GM19395 (cell line): ENCODE data around the gene ITGB3.

Experiments used
- ATAC-seq: cut with Tn5 transposase; IDR thresholded peaks from one replicate; pipeline ENCODE4 v1.9.1; 2021; ENCODE audit warnings: mild to moderate bottlenecking, moderate library complexity; ENCODE audit not compliant: unreplicated experiment

Gene ITGB3

GRCh38 chr17:47325176-47325575, 71.5 kb downstream of the ITGB3 start:
- no peak for ATAC-seq

DNA sequence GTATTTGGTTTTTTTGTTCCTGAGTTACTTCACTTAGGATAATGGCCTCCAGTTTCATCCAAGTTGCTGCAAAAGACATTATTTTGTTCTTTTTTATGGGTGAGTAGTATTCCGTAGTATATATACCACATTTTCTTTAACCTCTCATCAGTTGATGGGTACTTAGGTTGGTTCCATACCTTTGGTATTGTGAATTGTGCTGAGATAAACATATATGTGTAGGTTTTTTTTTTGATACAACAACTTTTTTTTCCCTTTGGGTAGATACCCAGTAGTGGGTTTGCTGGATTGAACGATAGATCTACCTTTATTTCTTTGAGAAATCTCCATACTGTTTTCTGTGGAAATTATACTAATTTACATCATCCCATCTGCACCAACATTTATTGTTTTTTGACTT, 76.9 kb downstream of the ITGB3 start:
- ATAC-seq, result no peak

- ATAC-seq, result no peak
Observed at GRCh38 chr17:47332287-47332686, 78.7 kb downstream of the ITGB3 start.

GRCh38 chr17:47335101-47335936, 81.7 kb downstream of the ITGB3 start:
- no peak for ATAC-seq

- no peak for ATAC-seq
Observed at GRCh38 chr17:47338026-47338425, 84.4 kb downstream of the ITGB3 start.

DNA sequence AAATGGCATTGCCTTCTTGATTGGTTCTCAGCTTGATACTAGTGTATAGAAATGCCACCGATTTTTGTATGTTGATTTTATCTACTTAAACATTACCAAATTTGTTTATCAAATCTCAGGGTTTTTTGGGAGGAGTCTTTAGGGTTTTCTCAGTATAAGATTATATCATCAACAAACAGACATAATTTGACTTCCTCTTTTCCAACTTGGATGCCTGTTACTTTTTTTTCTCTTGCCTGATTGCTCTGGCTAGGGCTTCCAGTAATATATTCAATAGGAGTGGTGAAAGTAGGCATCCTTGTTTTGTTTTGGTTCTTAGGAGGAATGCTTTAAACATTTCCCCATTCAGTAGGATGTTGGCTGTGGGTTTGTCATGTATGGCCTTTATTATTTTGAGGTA, 99.2 kb downstream of the ITGB3 start:
- no peak for ATAC-seq

DNA sequence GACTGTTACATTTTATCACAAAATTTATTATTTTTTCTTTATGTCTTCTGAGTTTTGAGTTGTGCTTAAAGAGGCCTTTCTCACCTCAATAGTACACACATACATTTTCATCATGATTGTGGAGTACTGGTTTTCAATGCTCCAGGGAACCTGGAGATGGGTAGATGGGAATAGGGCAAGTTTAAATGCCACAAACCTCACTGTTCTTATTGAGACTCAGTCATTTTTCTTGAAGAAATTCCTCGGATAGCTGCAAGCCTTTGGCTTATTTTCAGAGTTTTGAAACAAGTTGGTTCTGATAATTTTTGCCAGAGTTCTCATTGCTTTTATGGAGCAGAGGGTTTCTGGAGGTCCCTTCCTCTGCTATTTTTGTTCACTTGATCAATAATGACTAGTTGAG, 105.0 kb downstream of the ITGB3 start:
- ATAC-seq, result no peak
